IMR-90 (cell line): Measurements from ENCODE around the gene HYAL2.

ENCODE experiments used
- CEBPB ChIP-seq: IDR thresholded peaks from 2 replicates; pipeline ENCODE4 v1.6.1; 2012; ENCODE audit warnings: low read depth, low read length, improper control_type of control experiment
- CTCF ChIP-seq: conservative IDR thresholded peaks from 2 replicates; pipeline ENCODE4 v1.5.1; 2012; ENCODE audit warnings: mild to moderate bottlenecking, low read depth, low read length, improper control_type of control experiment

DNA sequence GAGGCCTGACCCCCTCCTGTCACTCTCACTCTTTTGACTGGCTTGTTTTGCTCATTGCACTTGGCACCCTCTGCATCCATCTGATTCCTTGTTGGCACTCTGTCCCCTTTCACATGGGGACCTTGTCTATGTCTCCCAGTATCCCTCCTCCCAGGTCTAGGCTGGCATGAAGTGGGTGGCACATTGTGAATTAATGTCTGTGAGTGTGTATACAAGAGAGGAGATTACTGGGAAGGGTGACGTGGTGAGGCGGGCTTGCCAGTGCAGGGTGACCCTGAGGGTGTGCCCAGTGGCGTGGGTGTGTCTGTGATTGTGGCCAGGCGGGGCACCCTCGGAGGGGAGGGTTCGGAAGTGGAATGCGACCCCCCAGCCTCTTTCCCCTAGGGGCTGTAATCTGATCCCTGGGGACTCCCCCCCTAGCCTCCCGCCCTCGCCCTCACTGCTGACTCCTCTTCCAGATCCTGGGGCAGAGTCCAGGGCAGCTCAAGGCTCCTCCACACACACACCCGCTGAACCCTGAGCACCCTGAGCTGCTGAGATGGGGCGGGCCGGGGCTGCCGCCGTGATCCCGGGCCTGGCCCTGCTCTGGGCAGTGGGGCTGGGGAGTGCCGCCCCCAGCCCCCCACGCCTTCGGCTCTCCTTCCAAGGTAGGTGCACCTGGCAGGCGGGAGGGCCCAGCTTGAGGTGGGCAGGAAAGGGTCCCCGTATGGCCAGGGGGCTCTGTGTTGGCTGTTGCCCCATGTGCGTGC lies 53.7 kb downstream of the HYAL2 start, which contains the start of gene SEMA3B:
- TF ChIP-seq CTCF (no peak), CEBPB (no peak)
